Testis (tissue), 2 donors: ENCODE data around the gene DHX8.

Source experiments
- CTCF ChIP-seq, 3 experiments: fragments of 450-650 bp in 2 of 3; fragments of 200-600 bp in 1 of 3; sonication (generic) in 1 of 3; IDR thresholded peaks; one replicate each; pipeline ENCODE4 v1.5.1; 2016 to 2019; ENCODE audit warnings: antibody characterized with exemption in 3 of 3, mild to moderate bottlenecking in 2 of 3, moderate library complexity in 1 of 3
- POLR2A ChIP-seq: fragments of 450-650 bp; IDR thresholded peaks from one replicate; pipeline ENCODE4 v1.6.1; 2017; ENCODE audit warnings: antibody characterized with exemption, mild to moderate bottlenecking, moderate library complexity

- TF ChIP-seq POLR2A, result no peak
- TF ChIP-seq CTCF (IDR thresholded peaks at IDR 0.05), result no peak
These were observed 38.7 kb upstream of the DHX8 start for GRCh38 chr17:43445009-43445589.
